Smooth muscle cell of the brain vasculature (primary cell): ENCODE measurements around the gene CHCHD6.
A peak's percentile ranks its signal among the peaks of the same experiment; 100 is the strongest.

ENCODE experiments used
- DNase-seq: peaks from one replicate; pipeline ENCODE4 v3.0.0-alpha.2; 2012; ENCODE audit warnings: low read depth, low spot score

CHCHD6 gene, protein sequence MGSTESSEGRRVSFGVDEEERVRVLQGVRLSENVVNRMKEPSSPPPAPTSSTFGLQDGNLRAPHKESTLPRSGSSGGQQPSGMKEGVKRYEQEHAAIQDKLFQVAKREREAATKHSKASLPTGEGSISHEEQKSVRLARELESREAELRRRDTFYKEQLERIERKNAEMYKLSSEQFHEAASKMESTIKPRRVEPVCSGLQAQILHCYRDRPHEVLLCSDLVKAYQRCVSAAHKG

DNA sequence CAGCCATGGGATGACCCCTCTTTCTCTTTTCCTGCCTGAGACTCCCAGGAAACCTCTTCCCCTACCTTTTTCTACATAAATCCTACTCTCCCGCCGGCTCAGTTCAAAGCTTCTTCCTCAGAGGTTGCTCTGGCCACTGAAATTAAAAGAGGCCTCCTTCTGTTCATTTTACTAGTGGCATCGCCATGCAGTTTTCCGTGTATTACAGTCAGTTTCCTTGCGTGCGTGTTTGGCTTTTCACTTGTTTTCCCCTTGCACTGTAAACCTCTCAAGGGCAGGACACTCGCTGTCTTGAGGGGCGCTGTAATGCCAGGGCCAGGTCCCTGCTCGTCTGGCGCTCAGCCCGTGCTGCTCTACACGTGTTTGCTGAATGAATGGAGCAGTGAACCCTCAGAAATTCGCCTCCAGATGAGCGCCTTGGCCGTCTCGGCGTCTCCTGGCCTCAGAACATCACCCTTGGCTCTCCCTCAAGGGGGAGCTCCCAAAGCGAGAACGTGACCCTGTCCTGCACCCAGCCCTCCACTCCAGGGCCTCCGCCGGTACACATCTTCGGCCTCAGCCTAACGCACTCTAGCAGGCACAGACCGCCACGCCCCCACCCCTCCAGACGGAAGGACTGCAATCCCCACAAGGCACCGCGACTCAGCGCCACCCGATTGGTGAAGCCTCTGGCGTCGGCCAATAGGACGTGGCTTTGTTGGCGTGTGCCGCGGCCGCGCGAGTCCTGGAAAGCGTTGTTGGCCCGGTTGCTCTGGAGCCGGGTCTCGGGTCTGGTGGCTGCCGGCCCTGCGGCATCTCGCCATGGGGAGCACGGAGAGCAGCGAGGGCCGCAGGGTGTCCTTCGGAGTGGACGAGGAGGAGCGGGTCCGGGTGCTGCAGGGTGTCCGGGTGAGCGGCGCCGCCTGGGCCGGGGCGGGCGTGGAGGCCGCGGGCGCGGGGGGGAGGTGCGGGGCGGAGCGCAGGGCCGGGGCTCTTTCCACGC lies at the start of gene CHCHD6:
Gene CHCHD6, plus strand, starts transcription at position 729 of the 982 bp plus-strand sequence. Its CDS starts 73 bp downstream, at position 802.
- peak; percentile 78 for DNase-seq

DNA sequence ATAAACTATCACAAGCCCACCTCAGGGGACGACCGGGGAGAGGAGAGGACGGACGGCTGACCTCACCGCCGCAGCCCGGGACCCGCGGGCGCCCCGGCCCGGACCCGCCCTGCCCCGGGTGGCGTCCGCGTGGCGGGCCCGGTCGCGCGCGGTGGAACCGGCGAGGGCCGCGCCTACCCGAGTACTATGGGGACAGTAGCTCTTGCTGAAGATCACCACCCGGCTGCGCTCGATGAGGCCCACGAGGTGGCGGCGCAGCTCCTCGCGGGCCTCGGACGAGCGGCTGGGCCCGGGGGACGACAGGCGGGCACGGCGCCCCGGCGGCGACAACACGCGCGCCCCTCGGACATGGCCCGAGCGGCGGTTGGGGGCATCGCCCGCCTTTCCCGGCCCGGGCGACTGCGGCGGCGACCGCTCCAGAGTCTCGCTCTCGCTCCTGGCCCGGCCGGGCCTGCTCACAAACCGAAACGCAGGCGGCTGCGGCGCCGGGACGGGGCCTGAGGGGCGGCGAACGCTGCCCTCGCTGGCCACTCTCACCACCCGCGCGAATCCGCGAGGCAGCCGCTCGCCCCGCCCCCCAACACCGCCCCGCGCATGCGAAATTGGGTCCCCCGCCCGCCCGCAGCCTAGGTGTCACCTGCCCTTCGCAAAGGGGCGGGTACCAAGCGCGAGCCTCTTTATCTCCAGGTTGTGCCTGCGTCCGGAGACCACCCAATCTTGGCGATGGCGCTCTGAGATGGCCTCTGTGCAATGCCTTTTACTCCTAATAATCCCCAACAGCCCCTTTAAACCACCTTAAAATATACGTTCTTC lies 49.3 kb upstream of the CHCHD6 start, which contains the start of gene TXNRD3:
Gene TXNRD3, minus strand, starts transcription at position 554 of the 813 bp plus-strand sequence.
- no peak for DNase-seq

DNA sequence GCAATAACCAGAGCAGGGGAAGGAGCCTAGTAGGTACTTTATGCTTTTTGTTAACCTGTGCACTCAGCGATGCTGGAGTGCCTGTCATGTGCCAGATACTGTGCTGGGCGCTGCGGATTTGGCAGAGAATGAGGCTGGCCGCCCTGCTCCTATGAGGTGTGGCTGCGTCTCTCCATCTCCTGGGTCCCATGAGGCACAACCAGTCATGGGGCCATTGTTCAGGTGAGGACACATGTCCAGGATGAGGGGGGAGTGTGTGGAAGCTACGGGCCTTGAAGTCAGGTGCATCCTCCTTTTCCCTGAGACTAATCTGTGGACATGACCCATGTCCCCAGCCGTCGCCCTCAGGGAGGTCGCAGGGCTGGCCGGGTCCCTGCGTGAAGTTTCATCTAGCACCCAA lies 48.2 kb upstream of the CHCHD6 start:
- no peak for DNase-seq

DNA sequence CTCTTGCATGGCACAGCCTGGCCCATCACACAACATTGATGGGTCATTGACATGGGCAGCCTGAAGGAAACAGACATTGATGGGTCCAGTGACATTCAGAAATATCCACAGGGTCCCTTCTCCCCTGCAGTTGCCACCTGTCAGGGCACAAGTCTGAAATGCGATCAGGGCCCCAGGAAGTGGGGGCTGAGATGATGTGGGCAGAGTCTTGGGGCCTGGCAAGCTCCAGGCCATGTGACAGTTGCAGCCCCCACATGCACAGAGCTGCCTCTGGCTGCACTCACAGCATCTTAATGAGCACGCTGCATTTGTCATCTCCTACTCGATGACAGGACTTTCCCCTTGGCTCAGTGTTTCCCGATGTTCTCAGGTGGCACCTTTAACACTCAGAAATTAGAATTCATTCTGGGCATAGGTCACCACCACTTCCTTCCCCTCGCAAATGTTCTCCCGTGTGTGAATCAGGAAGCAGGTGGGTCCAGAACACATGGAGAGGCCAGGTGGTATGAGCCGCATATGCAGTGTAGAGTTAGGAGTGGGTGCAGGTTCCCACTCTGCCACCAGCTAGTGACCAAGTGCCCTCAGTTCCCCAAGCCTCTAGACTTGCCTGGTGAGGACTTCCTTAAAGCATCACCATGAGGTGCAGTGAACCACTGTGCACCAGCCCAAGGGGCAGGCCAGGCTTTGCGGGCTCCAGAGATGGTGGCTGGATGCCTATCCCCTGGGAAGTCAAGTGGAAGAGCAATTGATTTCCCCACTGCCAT lies 47.5 kb upstream of the CHCHD6 start:
- DNase-seq = no peak

DNA sequence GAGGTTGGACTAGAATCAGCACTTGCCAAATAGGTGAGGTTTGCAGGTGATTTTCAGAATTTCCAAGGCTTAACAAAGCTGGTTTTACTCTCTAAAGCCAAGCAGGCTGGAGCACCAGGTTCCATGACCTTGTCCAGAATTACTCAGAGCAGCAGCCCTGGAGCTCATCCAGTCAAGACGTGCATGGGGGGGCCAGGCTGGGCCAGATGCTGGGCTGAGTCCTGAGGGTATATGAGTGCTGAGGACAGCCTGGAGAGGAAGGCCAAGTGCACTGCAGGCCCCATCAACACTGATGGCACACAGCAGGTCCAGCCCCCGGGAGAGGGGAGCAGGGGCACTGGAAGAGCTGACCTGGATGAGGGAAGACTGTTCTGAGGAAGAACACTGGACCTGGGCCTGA lies 46.1 kb upstream of the CHCHD6 start:
- no peak for DNase-seq

DNA sequence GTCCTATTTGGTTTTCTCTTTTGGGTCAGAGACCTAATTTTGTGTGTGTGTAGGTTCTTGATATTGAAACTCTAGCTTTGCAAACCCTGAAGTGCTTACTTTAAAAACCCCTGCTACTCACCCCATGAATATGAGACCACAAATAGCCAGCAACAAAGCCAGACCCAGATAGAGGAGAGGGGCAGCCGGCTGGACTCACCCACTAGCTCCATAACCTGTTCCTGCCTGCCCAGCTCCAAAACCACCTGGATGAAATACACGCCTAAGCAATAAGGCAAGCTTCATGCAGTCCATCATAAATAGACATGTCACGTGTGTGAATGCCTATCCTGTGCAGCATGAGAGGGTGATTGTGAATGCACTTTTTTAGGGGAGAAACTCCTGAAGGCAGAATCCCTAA lies 45.5 kb upstream of the CHCHD6 start:
- no peak for DNase-seq

DNA sequence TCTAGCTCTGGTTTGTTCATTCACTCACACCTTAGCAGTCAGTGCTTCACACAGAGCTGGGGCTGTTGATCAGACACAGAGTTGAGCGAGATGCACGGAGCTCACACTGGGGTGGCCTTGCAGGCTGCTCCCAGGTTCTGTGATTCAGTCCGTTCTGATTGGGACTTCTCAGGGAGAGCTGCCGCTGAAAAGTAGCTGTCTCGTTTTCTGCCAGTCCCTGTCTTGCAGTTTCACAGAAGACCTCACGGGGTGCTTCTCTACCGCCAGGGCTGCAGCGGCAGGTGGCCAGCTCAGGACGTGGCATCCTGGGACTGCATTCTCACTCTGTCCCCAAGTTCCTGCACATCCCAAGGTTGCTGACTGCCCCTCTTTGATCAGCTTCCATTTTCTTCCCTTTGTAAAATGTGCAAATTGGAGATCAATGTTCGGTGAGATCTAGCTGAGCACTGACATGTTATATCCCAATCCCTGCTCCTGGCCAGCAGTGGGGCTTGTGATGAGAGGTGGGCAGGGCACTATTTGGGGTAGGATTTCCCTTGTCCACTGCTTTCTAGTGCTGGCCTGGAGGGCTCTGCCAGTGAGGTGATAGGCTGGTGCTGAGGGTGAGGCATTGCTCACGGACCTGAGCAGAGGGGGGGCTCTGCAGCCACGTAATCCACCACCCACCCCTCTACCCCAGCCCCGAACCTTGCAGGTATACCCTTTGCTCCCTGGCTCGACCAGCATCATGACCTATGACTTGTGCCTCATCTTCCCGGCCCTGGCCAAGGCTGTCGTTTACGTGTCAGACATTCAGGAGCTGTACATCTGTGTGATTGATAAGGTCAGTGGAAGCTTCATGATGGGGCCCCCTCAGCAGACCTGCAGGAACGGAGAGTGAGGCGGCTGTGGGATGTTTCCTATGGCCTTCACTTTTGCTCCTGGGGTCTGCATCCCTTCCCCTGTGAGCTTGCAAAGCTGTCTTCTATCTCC lies 43.8 kb upstream of the CHCHD6 start:
- no peak for DNase-seq

DNA sequence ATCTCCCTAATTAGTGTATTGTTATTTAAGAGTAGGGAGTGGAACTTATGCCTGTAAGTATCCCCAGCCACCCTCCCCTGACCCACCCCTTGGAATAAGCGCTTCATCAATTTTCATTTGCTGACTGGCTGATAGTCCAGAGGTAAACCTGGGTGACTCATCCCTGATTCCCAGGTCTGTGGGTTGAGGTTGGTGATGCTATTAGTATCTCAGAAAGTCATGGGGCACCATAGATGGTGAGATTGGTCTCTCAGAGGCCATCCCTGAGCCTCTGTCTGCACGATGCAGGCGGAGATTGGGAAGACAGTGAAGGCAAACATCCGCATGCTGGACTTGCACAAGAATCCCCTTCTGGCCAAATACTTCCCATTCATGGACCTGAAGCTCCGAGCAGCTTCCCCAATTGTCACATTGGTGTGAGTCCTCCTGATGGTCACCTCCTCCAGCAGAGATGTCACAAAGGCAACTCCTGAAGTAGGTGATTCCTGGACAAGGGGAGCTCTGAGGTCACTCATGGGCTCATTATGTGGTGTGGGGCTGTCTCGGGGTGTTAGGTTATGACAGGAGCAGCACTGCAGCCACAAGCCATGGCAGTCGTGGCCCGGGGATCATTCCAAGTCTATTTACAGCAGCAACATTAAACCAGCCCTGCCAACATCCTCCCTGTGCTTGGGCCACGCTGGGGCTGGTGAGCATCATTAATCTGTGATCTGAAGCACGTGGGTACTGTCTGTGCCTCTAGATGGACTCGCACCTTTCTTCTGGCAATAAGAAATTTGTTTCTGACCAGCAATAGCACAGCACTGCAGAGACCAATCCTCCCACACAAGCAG lies 42.3 kb upstream of the CHCHD6 start:
- no peak for DNase-seq

DNA sequence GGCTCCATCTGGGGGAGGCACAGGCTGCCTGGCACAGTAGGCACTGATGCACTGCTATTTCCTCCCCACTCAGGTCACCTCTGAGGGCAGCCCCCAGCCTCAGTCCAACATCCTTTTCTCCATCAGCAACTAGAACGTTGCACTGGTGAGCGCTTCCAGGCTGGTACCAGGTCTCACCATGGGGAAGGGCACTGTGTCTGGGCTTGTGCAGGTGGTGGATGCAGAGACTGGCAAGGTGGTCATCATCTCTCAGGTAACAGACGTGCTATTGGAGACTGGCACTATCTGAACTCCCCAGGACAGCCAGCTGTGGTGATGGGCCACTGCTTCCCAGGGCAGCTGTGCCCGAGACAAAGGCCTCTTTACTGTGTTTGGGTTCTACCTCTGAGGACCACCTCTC lies 40.8 kb upstream of the CHCHD6 start:
- DNase-seq = no peak

DNA sequence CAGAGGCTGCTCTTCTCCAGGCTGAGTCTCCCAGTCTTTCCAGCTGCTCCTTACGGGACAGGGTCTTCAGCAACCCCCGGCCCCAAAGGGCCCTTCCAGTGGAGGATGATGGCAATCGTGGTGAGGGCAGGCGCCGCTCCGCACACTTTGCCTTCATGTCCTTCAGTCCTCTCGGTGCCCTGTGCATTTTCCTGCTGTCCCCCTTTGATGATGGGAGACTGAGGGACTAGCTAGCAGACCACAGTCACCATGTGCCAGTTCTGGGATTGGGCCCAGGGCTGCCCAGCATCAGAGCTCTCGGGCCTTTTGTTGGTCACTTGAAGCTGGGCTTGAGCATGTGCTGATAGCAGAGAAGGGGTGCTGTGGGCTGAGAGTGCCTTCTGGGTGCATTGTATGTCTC lies 40.3 kb upstream of the CHCHD6 start:
- DNase-seq = no peak

DNA sequence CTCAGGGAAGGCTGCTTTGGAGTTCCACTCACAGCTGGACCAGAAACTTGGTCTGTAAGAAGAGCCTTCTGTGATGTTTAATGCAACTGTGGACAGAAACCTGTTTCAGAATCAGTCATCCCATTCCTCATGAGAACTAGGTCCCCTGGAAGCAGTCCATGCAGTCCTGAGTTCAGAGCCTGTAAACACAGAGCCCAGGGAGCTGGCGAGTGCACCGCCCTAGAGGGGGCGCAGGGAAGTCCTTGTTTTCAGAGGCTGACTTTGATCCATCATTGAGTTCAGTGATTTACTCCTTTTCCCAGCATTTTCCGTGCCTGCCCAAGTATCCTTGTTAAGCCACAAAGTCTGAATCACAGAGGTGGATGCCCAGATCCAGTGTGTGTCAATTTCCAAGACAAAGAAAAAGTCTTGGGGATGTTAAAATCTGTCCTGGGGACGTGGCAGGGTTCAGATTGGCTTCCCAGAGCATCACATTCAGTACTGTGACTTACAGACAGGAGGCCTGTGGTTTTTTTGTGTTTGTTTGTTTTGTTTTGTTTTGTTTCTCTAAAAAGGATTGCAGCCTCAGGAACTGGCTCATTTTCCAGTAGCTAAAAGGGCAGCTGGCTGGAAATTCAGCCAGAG lies 39.3 kb upstream of the CHCHD6 start:
- DNase-seq = no peak

DNA sequence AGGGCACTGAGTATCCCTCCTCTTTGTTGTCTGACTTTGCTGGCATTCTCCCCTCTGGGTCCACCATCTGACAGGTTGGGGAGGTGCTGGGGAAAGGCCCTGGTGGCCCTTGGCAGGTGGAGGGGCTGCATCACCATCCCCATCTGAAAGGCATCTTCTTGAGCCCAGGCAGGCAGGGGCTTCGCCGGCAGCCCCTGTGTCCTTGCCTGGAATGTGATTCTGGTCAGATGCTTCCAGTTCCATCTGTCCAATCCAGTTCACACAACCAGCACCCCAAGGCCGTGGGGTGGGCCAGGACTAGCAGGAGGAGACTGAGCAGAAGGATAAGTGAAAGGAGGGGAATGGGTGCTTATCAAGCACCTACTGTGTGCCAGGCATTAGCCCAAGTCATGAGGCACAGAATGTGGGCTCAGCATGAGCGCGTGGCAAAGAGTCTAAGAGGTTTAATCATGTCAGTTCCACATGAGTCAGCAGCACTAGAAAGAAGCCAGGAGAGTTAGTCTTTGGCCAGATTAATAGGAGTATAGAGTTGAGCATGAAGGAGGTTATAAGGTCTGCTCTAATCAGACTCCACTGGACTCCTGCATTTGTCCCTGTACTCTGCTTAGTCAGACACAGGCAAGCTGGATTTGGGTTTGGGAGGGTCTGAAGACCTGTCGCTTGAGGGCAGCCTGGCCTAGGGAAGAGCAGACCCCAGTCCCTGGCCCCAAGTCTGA lies 38.7 kb upstream of the CHCHD6 start:
- DNase-seq = no peak

DNA sequence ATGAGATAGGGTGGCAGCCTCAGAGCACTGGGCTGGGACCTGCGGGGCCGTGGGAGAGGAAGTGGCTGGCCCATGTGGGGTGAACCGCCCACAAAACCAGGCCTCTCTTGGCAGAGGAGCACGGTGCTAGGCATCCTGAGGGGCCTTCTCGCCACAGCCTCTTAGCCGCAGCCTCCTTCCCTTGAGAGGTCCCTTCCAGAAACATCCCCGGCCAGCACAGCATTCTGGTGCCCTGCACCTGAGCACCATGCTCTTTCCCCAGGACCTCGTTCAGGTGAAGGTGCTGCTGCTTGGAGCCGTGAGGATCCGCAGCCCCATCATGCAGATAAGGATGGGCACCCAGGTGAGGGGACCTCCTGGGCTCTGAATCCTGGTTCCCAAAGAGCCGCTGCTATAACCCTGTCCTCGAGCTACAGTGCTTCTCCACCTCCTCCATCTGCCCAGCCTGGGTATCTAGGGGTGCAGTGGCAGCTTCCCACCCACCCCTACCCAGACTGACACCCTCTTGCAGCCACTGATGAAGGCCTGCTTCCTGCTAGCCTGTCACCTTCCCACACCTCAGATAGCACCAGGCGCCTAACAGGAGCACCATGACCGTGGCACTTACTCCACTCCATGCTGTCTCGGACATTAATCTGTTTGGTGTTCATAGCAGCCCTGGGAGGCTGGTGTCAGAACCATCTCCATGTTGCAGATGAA lies 37.9 kb upstream of the CHCHD6 start:
- DNase-seq = no peak

DNA sequence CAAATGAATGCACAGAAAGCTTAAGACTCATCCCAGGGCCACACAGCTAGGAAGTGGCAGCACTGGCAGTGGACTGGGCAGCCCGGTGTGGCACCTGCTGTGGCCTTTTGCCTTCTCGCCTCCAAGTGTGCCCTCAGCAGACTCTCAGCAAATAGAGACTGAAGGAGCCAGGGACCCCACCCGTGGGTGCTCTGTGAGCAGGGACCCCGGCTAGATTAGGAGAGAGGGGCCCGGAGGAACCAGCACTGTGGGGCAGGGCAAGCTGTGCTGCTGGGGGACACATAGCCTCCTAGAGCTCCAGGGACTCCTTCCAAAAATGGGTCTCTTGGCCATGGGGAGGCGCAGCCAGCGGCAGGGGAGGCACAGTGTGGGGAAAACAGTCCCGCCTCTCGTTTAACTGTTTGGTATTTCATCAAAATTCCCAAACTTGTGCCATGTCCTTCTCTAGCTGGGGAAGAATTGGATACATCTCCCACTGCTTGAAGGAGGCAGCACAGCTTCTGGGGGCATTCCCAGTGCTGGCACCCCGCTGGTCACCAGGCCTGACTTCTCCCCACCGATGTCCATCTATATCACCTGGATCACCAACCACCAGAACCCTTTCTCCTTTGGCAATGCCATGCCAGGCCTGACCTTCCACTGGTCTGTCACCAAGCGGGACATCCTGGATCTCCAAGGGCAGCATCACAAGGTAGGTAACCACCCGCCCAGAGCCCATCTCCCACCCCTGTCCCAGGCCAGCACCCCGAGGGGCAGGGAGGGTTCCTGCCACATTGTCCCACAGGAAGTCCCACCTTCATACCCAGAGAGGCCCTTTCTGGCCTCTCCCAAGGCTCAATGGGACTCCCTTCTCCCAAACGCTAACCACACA lies 37.1 kb upstream of the CHCHD6 start:
- DNase-seq = no peak

DNA sequence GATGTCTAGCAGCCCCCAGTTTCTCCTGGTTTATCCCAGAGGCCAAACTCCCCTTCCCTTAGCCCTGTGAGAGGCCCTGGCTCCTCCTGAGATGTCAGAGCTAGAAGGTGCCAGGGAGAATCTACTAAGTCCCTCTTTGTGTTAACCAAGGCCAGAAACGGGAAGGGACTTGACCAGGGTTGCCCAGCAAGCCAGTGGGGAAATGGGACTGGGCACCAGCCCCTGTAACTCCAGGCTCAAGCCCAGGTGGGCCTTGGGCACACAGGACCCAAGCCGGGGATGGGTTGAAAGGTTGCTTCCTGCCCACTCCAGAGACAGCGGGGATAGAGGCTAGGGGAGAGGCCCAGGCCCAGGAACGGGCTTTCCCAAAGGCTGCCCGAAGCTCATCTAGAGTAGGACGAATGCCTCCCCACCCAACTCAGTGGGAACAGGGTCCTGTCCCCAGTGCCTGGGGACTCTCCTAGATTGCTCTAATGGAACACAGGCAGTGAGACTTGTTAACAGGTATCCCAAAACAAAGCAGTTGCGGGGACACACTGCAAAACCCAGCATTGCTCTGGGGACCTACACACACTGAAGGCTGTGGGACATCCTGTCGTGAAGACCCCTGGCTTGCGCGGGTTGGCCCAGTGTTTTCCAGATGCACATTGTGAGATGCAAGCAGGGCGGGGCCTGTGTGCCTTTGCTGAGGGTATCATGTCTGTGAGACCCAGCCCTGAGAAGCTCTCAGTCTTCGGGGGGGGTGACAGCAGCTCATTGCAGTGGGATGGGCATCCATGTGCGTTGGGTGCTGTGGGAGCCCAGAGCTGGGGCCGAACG lies 36.2 kb upstream of the CHCHD6 start:
- DNase-seq = no peak
